Measurements from ENCODE around the gene KCNF1. TPM values are rescaled to one million over a fixed set of nuclear protein-coding genes. Genes with fewer than 3 reads are reported as not detected.

Gene KCNF1
- total RNA-seq, 2 donors from 2014 or later, result 5.2 to 17.0 TPM

DNA sequence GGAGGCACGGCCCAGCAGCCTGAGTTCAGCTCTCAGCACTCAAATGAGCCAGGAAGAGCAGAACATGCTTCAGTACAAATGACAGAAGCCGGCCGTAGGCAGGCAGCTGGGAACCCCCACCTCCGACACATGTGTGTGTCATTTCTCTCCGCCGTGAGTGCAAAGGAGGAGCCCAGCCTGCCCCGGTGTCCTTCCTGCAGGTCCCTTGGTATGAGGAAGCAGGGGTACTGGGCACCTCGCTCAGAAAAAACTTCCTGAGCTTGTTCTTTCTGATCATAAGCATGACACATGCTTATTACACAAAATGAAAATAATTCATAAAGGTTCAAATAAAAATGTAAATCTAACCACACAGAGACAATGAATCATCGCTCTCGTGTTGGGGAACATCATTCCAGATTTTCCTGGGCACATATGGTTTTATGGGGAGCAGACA is 35.3 kb downstream of the KCNF1 start:
- H3K4me3 Mint-ChIP-seq, result no peak overlapping the region

DNA sequence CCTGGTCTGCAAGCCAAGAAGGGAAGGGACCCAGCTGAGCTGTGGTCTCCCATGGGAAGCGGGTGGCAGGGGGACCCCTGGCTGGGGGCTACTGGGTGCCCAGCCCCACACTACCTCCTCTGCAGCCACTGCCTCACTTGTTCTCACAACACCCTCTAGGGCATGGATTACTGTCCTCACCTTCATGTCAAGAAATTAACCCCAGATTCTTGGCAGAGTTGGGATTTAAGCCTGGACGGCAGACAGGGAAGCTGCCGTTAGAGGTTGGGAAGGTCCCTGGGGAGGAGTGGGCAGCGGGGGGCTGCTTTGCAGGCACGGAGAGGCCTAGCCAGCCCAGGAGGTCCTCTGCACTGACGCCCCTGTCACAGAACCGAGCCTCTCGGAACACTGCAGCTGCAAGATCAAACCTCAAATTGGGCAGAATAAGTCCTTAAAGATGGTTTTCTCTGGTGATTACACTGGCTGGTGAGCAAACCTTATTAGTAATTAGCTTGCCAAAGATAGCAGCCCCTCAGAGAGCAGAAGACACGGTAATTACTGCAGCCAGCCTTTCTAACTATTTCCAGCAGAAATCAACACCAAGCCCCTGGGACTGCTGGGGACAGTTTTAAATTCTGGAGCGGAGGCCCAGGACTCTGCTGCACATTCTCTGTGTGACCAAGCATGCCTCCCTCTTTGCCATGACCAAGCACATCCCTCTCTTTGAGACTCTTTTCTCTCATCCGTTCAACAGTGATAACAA is 35.9 kb downstream of the KCNF1 start:
- Histone ChIP-seq H3K4me3 (ENCODE audit: low read length) (no peak overlapping the region), H3K9me3 (ENCODE audit: control insufficient read depth, low read length) (no peaks in the 10 kb centered on the region), H3K27ac (ENCODE audit: low read depth, low read length) (no peak overlapping the region), H3K27me3 (ENCODE audit: control insufficient read depth, insufficient read depth, low read length, poor library complexity, severe bottlenecking) (no peaks in the 10 kb centered on the region), H3K9ac (ENCODE audit: extremely low read depth, low read length, poor library complexity, severe bottlenecking) (no peak overlapping the region), H3K36me3 (ENCODE audit: control insufficient read depth, insufficient read depth, low read length) (no peaks in the 10 kb centered on the region), H3K4me1 (ENCODE audit: control insufficient read depth, insufficient read depth, low read length) (peaks cover 6% of the 10 kb centered on the region)
- WGBS, 2 experiments (ENCODE audit: insufficient coverage in 1 of 2, insufficient read length in 1 of 2), result 84 to 90% methylated on average over 9 to 11 of the region's 11 CpGs
- TF ChIP-seq, protein P1, sequence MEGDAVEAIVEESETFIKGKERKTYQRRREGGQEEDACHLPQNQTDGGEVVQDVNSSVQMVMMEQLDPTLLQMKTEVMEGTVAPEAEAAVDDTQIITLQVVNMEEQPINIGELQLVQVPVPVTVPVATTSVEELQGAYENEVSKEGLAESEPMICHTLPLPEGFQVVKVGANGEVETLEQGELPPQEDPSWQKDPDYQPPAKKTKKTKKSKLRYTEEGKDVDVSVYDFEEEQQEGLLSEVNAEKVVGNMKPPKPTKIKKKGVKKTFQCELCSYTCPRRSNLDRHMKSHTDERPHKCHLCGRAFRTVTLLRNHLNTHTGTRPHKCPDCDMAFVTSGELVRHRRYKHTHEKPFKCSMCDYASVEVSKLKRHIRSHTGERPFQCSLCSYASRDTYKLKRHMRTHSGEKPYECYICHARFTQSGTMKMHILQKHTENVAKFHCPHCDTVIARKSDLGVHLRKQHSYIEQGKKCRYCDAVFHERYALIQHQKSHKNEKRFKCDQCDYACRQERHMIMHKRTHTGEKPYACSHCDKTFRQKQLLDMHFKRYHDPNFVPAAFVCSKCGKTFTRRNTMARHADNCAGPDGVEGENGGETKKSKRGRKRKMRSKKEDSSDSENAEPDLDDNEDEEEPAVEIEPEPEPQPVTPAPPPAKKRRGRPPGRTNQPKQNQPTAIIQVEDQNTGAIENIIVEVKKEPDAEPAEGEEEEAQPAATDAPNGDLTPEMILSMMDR (conservative IDR thresholded peaks at IDR 0.05), result no peak
- Mint-ChIP-seq H3K36me3 (ENCODE audit: low read depth) (no peaks in the 10 kb centered on the region), H3K9me3 (no peaks in the 10 kb centered on the region), H3K4me1 (peaks cover 4% of the 10 kb centered on the region), H3K4me3 (no peak overlapping the region), H3K27ac (no peak overlapping the region), H3K27me3 (ENCODE audit: insufficient read depth) (peaks cover 7% of the 10 kb centered on the region)
- no peak for DNase-seq

More for the DNA sequence above, 35.3 kb downstream of the KCNF1 start:
- no peaks in the 10 kb centered on the region for H3K36me3 ChIP-seq (ENCODE audit: control insufficient read depth, insufficient read depth, low read length)
- Mint-ChIP-seq H3K4me1 (no peaks in the 10 kb centered on the region), H3K27me3 (ENCODE audit: insufficient read depth) (peaks cover 7% of the 10 kb centered on the region), H3K36me3 (ENCODE audit: low read depth) (no peaks in the 10 kb centered on the region), H3K27ac (no peak overlapping the region), H3K9me3 (no peaks in the 10 kb centered on the region)
- peaks cover 2% of the 10 kb centered on the region for H3K4me1 ChIP-seq (ENCODE audit: control insufficient read depth, insufficient read depth, low read length)
- no peaks in the 10 kb centered on the region for H3K27me3 ChIP-seq (ENCODE audit: control insufficient read depth, insufficient read depth, low read length, poor library complexity, severe bottlenecking)
- no peaks in the 10 kb centered on the region for H3K9me3 ChIP-seq (ENCODE audit: control insufficient read depth, low read length)
- no peak overlapping the region for H3K4me3 ChIP-seq (ENCODE audit: low read length)
- no peak overlapping the region for H3K27ac ChIP-seq (ENCODE audit: low read depth, low read length)
- DNase-seq, result no peak
- no peak overlapping the region for H3K9ac ChIP-seq (ENCODE audit: extremely low read depth, low read length, poor library complexity, severe bottlenecking)
- TF ChIP-seq, protein P1 (conservative IDR thresholded peaks at IDR 0.05), result no peak
- 86 to 88% methylated on average over 6 to 10 of the region's 10 CpGs for WGBS, 2 experiments (ENCODE audit: insufficient coverage in 1 of 2, insufficient read length in 1 of 2)

DNA sequence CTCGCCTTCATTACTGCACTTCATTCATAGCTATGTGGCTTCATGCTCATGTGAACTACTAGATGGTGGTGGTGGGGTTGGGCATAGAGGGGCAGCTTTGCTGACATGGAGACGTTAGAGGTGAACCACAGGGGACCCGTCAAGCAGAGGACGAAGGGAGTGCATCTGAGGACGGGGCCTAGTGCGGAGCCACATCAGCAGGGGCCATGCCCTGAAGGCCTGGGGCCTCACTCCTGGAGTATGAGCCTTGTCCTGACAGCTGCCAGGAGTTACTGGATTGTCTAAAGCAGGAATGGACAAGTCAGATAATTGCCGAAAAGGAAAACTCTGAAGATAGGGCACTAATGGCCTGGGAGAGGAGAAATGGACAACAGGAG is 36.4 kb downstream of the KCNF1 start:
- 85 to 86% methylated on average over 1 to 7 of the region's 7 CpGs for WGBS, 2 experiments (ENCODE audit: insufficient coverage in 1 of 2, insufficient read length in 1 of 2)
- H3K27me3 Mint-ChIP-seq (ENCODE audit: insufficient read depth), result peaks cover 4% of the 10 kb centered on the region
- H3K9ac ChIP-seq (ENCODE audit: extremely low read depth, low read length, poor library complexity, severe bottlenecking), result no peak overlapping the region
- no peaks in the 10 kb centered on the region for H3K9me3 ChIP-seq (ENCODE audit: control insufficient read depth, low read length)
- no peaks in the 10 kb centered on the region for H3K27me3 ChIP-seq (ENCODE audit: control insufficient read depth, insufficient read depth, low read length, poor library complexity, severe bottlenecking)
- peaks cover 4% of the 10 kb centered on the region for H3K4me1 Mint-ChIP-seq
- no peak overlapping the region for H3K27ac ChIP-seq (ENCODE audit: low read depth, low read length)
- no peak overlapping the region for H3K4me3 ChIP-seq (ENCODE audit: low read length)
- H3K9me3 Mint-ChIP-seq, result peaks cover 2% of the 10 kb centered on the region
- DNase-seq, result no peak
- peaks cover 6% of the 10 kb centered on the region for H3K4me1 ChIP-seq (ENCODE audit: control insufficient read depth, insufficient read depth, low read length)
- no peaks in the 10 kb centered on the region for H3K36me3 Mint-ChIP-seq (ENCODE audit: low read depth)
- no peak overlapping the region for H3K27ac Mint-ChIP-seq
- no peak overlapping the region for H3K4me3 Mint-ChIP-seq
- TF ChIP-seq, protein P1 (conservative IDR thresholded peaks at IDR 0.05), result no peak
- H3K36me3 ChIP-seq (ENCODE audit: control insufficient read depth, insufficient read depth, low read length), result no peaks in the 10 kb centered on the region

Measured in endodermal cell (in vitro differentiated cells).